Naive B cell (primary cell): Measurements from ENCODE around the gene ALDH8A1. TPM values are rescaled to one million over a fixed set of nuclear protein-coding genes. Genes with fewer than 3 reads are reported as not detected.

Experiments used
- ATAC-seq, 2 donors: fragments of 150-1000 bp; cut with Tn5 transposase; 2 replicates each; pipeline ENCODE4 v1.10.0; 2021; ENCODE audit warnings: low read depth in 2 of 2, mild to moderate bottlenecking in 2 of 2, moderate library complexity in 2 of 2
- DNase-seq: peaks from one replicate; pipeline ENCODE4 v3.0.0; 2022
- H3K27ac Mint-ChIP-seq, 6 donors: one replicate each; pipeline ENCODE4 v1.8.0; 2020 to 2022; ENCODE audit warnings: mild to moderate bottlenecking in 6 of 6, mixed read lengths in 6 of 6, moderate library complexity in 5 of 6, inconsistent platforms in 2 of 6
- H3K27me3 Mint-ChIP-seq, 3 donors: one replicate each; pipeline ENCODE4 v1.8.0; 2021 to 2022; ENCODE audit warnings: mixed read lengths in 3 of 3, mild to moderate bottlenecking in 1 of 3
- H3K36me3 Mint-ChIP-seq, 2 donors: one replicate each; pipeline ENCODE4 v1.8.0; 2020 to 2022; ENCODE audit warnings: mixed read lengths in 2 of 2, inconsistent platforms in 1 of 2, mild to moderate bottlenecking in 1 of 2
- H3K4me1 Mint-ChIP-seq, 3 donors: one replicate each; pipeline ENCODE4 v1.8.0; 2020 to 2022; ENCODE audit warnings: mixed read lengths in 3 of 3, inconsistent platforms in 1 of 3, mild to moderate bottlenecking in 1 of 3, moderate library complexity in 1 of 3
- H3K4me3 Mint-ChIP-seq, 8 donors: one replicate each; pipeline ENCODE4 v1.8.0; 2020 to 2022; ENCODE audit warnings: mild to moderate bottlenecking in 8 of 8, mixed read lengths in 8 of 8, moderate library complexity in 8 of 8, inconsistent platforms in 2 of 8
- H3K9me3 Mint-ChIP-seq, 7 donors: one replicate each; pipeline ENCODE4 v1.8.0; 2020 to 2022; ENCODE audit warnings: mixed read lengths in 7 of 7, mild to moderate bottlenecking in 5 of 7, inconsistent platforms in 2 of 7, moderate library complexity in 1 of 7
- polyA plus RNA-seq, 6 donors: library from polyadenylated mRNA; unstranded; fragments of 300-500 nt; fragmentation: Illumina TruSeq; gene quantifications; one replicate each; pipeline ENCODE4 v1.2.3, GENCODE V29; 2021; ENCODE audit warnings: low read depth in 6 of 6

ALDH8A1 gene
- polyA plus RNA-seq, 6 donors from 2014 or later = 0.11 TPM; not detected in 5

- Mint-ChIP-seq H3K27me3 (no peaks in the 10 kb centered on the region), H3K36me3 (no peaks in the 10 kb centered on the region), H3K27ac (no peak overlapping the region), H3K4me3 (no peak overlapping the region), H3K9me3 (peaks cover 0 to 2% (median 0%) of the 10 kb centered on the region in 7 donors), H3K4me1 (peaks cover 0 to 11% (median 0%) of the 10 kb centered on the region in 3 donors)
- ATAC-seq = peak; percentile 73 to 96
- DNase-seq = peak; percentile 9
These were observed 11.0 kb downstream of the ALDH8A1 start for GRCh38 chr6:134938896-134939295.

DNA sequence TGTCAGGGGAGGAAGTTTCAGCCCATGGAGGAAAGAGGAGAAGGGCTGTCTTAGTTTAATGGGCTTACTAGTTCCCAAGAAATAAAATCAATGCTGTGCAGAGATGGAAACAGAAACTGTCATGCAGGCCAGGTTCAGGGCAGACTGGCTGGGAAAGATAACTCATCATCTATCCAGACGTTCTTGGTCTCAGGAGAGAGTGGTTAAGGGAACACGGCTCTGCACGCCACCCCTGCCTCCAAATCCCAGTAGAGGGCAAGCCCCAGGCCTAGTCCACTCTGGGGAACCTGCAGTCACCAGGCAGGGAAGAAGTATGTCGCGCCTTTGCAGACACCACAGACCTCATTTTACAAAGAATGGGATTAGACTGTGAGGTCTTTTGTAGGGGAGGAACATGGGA lies 12.5 kb downstream of the ALDH8A1 start:
- Mint-ChIP-seq H3K27me3 (no peaks in the 10 kb centered on the region), H3K4me1 (peaks cover 0 to 11% (median 0%) of the 10 kb centered on the region in 3 donors), H3K9me3 (peaks cover 0 to 2% (median 0%) of the 10 kb centered on the region in 7 donors), H3K4me3 (no peak overlapping the region), H3K36me3 (no peaks in the 10 kb centered on the region), H3K27ac (no peak overlapping the region)
- DNase-seq = no peak
- ATAC-seq = no peak

DNA sequence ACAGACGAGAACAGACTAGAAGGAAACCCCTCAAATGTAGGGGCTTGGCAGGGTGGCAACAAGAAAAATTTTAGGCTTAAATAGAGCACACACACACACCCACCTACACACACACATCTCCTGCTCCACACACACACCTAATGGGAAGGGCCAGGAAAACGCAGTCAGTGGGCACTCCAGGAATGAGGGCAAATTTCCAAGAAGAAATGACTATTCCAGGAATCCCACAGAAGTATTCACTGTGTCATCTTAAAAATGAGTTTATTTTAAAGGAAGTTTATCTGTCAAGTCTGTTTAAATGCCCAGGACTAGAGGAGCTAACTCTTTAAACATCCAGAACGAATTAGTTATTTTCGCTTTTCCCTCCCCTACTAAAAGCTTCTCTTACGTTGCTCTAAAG lies 13.0 kb downstream of the ALDH8A1 start:
- Mint-ChIP-seq H3K4me1 (peaks cover 0 to 11% (median 0%) of the 10 kb centered on the region in 3 donors), H3K27me3 (no peaks in the 10 kb centered on the region), H3K4me3 (no peak overlapping the region), H3K27ac (no peak overlapping the region), H3K9me3 (peaks cover 0 to 2% (median 0%) of the 10 kb centered on the region in 7 donors), H3K36me3 (no peaks in the 10 kb centered on the region)
- DNase-seq = no peak
- ATAC-seq = no peak

DNA sequence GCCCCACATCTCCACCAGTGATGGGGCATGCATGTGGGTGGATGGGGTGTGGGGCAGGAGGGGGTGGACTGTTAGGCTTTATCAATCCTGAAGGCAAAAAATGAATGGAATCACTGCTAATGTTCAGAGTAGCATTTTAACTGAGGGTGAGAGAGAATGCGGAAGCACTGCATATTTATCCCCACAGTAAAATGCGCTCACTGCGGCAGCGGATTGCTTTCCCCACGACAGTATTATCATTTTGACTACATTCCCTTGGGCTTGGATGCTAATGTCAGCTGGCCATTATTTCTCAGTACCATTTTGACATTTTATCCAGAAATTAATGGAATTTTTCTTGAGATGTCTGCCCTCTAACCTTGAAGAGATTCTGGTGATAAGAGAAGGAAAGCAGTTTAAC lies 13.4 kb downstream of the ALDH8A1 start:
- H3K27ac Mint-ChIP-seq = no peak overlapping the region
- H3K27me3 Mint-ChIP-seq = no peaks in the 10 kb centered on the region
- H3K4me1 Mint-ChIP-seq = peaks cover 0 to 11% (median 0%) of the 10 kb centered on the region in 3 donors
- H3K36me3 Mint-ChIP-seq = no peaks in the 10 kb centered on the region
- H3K9me3 Mint-ChIP-seq = peaks cover 0 to 2% (median 0%) of the 10 kb centered on the region in 7 donors
- H3K4me3 Mint-ChIP-seq = no peak overlapping the region
- ATAC-seq (no peak), DNase-seq (no peak)

DNA sequence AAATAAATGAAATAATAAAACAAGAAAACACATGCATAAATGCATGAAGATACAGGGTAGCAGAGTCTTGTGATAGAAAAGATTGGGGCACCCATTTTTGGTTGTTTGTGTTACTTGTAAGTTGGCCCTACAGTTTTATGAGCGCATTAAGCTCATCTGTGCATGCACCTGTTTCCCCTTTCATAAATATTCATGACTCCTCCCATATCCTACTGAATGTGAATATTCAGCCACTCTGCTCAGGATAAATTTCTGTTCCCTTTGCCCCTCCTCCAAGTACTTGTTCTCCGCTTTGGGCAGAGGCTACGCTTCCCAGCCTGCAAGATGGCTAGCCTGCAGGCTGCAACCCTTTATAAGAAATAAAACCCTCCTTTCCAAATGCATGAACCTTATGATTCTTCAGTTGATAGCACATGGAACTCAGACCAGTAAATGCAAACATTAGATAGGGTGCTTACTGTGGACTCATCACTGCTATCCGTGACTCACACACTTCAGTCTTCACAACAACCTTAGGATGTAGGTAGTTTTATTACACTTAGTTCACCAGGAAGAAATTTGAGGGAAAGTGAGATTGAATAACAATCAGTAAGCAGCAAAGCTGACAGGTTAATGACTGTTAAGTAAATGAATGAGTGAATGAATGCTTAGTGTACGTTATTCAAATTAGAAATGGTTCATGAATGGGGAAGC lies 15.0 kb downstream of the ALDH8A1 start:
- H3K36me3 Mint-ChIP-seq = no peaks in the 10 kb centered on the region
- no peaks in the 10 kb centered on the region for H3K27me3 Mint-ChIP-seq
- peaks cover 0 to 11% (median 0%) of the 10 kb centered on the region in 3 donors for H3K4me1 Mint-ChIP-seq
- peaks cover 0 to 2% (median 0%) of the 10 kb centered on the region in 7 donors for H3K9me3 Mint-ChIP-seq
- no peak for ATAC-seq
- no peak for DNase-seq
- H3K4me3 Mint-ChIP-seq = no peak overlapping the region
- peak overlapping the region in 1 of 6 donors; percentile 8 for H3K27ac Mint-ChIP-seq

DNA sequence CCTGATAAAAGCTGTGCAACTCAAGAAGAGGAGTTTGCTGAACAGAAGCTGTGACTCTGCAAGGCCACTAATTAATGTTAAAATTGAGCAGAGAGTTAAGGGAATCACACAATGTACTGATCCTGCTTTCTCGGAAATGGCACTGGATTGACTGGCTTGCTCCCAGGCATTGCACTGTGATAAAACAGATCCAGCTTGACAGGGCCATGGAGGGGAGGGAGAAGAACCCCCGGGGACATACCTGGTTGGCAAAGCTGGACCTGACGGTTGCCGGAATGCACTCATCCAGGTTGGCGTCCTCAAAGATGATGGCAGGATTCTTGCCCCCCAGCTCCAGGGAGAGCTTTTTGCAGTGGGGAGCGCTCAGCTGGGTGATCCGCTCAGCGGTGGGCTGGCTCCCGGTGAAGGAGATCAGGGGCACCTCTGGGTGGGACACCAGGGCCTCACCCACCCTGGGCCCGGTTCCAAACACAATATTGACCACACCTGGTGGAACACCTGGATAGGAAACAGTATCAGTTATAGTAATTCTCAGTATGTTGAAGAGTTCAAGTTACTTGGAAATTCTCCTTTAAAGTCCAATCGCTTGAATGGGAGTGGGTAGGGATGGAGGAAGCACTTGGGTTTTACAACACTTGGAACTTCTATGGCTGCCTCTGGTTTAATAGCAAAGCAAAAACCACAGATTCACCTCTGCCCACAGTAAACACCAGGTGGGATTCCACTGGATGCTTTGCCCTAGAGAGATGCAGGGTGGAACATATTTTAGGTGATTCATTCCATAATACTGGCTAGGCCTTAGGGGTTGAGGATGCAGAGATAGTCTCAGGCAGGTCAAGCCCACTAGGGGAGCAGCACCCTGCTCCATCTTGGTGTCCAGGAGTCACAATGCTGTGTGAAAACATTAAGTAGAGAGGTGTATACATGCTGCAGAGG lies 17.1 kb downstream of the ALDH8A1 start:
- Mint-ChIP-seq H3K27ac (no peak overlapping the region), H3K4me1 (no peaks in the 10 kb centered on the region), H3K36me3 (no peaks in the 10 kb centered on the region)

DNA sequence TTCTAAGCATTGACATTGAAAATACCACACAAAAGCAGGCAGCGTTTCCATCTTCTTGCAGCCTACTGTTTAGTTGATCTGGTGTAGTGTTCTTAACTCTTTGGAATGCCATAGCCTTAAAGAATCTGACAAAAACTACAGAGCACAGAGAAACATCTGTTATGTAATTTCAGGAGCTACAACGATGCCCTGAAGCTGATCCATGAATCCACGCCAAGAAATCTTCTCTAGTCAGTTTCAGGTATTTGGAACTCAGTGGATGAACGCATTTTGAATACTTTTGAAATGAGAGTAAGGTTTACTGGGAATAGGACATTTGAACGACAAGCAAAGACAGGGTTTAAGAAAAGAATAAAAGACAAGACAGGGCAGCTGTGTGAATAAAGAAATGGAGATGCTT lies 17.8 kb downstream of the ALDH8A1 start:
- Mint-ChIP-seq H3K4me3 (no peak overlapping the region), H3K4me1 (no peaks in the 10 kb centered on the region), H3K9me3 (no peaks in the 10 kb centered on the region), H3K27me3 (no peaks in the 10 kb centered on the region), H3K27ac (no peak overlapping the region), H3K36me3 (no peaks in the 10 kb centered on the region)
- DNase-seq (no peak), ATAC-seq (no peak)

More for the DNA sequence above, 17.1 kb downstream of the ALDH8A1 start:
- no peak overlapping the region for H3K4me3 Mint-ChIP-seq
- no peaks in the 10 kb centered on the region for H3K9me3 Mint-ChIP-seq
- ATAC-seq (no peak), DNase-seq (no peak)
- no peaks in the 10 kb centered on the region for H3K27me3 Mint-ChIP-seq

DNA sequence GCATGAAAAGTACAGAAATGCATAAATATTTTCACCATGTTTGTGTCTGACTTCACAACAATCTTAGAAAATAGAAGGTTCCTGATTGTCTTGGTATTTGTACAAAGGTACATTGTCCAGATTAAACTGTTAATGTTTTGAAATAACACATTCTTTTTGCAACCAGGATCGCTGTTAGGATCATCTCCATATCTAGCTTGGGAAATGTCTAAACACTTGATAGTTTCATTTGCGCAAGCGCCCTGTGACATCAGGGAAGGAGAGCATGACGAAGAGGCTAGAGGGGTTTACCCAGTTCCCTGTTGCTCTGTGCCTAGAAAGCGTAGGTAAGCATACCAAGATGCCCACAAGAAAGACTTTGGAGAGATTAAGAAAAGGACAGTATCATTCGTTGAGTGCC lies 19.4 kb downstream of the ALDH8A1 start:
- no peaks in the 10 kb centered on the region for H3K4me1 Mint-ChIP-seq
- ATAC-seq (no peak), DNase-seq (no peak)
- H3K27me3 Mint-ChIP-seq = no peaks in the 10 kb centered on the region
- no peaks in the 10 kb centered on the region for H3K36me3 Mint-ChIP-seq
- H3K27ac Mint-ChIP-seq = no peak overlapping the region
- no peak overlapping the region for H3K4me3 Mint-ChIP-seq
- H3K9me3 Mint-ChIP-seq = no peaks in the 10 kb centered on the region

GRCh38 chr6:134928151-134928900 lies 21.6 kb downstream of the ALDH8A1 start:
- Mint-ChIP-seq H3K4me3 (no peak overlapping the region), H3K27ac (no peak overlapping the region), H3K9me3 (no peaks in the 10 kb centered on the region), H3K4me1 (no peaks in the 10 kb centered on the region), H3K27me3 (no peaks in the 10 kb centered on the region), H3K36me3 (no peaks in the 10 kb centered on the region)
- ATAC-seq = no peak
- DNase-seq = no peak

DNA sequence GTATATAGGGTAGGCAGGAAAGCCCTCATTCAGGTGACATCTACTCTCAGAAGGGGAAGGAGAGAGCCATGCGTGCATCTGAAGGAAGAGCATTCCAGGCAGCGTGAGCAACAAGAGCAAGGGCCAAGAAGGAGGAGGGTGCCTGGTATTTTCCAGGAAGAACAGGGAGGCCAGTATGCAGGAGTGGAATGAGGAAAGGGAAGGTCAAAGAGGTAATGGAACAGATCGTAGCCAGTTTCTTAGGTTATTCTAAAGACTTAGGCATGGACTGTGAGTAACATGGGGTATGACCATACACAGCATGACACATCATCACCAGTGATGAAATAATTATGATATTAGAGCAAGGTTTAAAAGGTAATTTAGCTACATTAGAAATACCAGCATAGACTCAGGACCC lies 24.1 kb downstream of the ALDH8A1 start:
- H3K27me3 Mint-ChIP-seq = no peaks in the 10 kb centered on the region
- H3K4me1 Mint-ChIP-seq = no peaks in the 10 kb centered on the region
- no peaks in the 10 kb centered on the region for H3K36me3 Mint-ChIP-seq
- H3K4me3 Mint-ChIP-seq = no peak overlapping the region
- no peak for ATAC-seq
- H3K9me3 Mint-ChIP-seq = no peaks in the 10 kb centered on the region
- H3K27ac Mint-ChIP-seq = no peak overlapping the region
- no peak for DNase-seq

- peaks cover 0 to 5% (median 0%) of the 10 kb centered on the region in 3 donors for H3K27me3 Mint-ChIP-seq
- H3K27ac Mint-ChIP-seq = peak overlapping the region in 1 of 6 donors; percentile 65
- no peaks in the 10 kb centered on the region for H3K9me3 Mint-ChIP-seq
- no peak overlapping the region for H3K4me3 Mint-ChIP-seq
- ATAC-seq = no peak
- no peaks in the 10 kb centered on the region for H3K4me1 Mint-ChIP-seq
- no peak for DNase-seq
- H3K36me3 Mint-ChIP-seq = peaks cover 7 to 8% of the 10 kb centered on the region in 2 donors
These were observed 28.1 kb downstream of the ALDH8A1 start for GRCh38 chr6:134921721-134922261.

DNA sequence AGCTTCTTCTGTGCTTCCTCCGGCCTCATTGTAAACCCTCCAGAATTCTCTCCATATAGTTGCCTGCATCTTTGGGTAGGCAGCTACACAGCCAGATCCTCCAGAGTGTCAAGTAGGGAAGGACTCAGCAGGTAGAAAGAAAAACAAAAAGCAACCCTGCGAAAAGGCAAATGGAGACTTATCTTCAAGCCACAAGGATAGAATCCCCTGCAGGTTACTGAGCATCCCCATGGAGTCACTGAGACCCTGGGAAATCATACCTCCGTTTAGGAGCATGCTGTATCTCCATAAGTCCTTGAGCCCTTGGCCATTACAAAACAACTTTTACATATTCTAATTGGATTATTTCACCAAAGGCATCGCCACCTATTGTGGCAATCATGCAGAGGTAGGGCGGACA lies 28.6 kb downstream of the ALDH8A1 start:
- H3K4me1 Mint-ChIP-seq = no peaks in the 10 kb centered on the region

DNA sequence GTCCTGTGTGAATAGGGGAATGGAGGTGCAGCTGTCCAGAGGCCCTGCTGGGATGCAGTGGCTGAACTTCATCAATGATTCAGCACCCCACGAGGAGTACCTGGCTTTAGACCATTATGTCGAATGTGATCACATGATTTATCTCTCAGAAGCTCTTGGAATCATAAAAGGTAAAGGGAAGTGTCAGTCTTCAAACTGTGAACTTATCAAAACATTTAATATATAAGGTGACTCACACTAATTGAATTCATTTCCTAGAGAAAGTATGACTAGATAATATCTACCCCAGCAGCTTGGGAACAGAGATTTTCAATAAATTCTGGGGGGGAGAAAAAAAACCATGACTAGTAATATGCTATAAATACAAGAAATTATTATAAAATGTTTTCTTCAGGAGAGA lies 29.5 kb downstream of the ALDH8A1 start:
- Mint-ChIP-seq H3K27ac (no peak overlapping the region), H3K4me1 (no peaks in the 10 kb centered on the region), H3K9me3 (no peaks in the 10 kb centered on the region), H3K27me3 (peaks cover 0 to 18% (median 6%) of the 10 kb centered on the region in 3 donors), H3K4me3 (no peak overlapping the region), H3K36me3 (peaks cover 7 to 8% of the 10 kb centered on the region in 2 donors)
- ATAC-seq = no peak
- no peak for DNase-seq

More for the DNA sequence above, 28.6 kb downstream of the ALDH8A1 start:
- H3K27me3 Mint-ChIP-seq = peaks cover 0 to 10% (median 0%) of the 10 kb centered on the region in 3 donors
- H3K9me3 Mint-ChIP-seq = no peaks in the 10 kb centered on the region
- DNase-seq (no peak), ATAC-seq (no peak)
- peaks cover 7 to 8% of the 10 kb centered on the region in 2 donors for H3K36me3 Mint-ChIP-seq
- no peak overlapping the region for H3K4me3 Mint-ChIP-seq
- no peak overlapping the region for H3K27ac Mint-ChIP-seq
